A549 (cell line): ENCODE results near the gene HPD.

Experiments used
- CEBPB ChIP-seq, 2 experiments: fragments of >200 bp in 1 of 2; sonication (Bioruptor Twin) in 1 of 2; formaldehyde crosslinking in 1 of 2; IDR thresholded peaks; 2 replicates each; pipeline ENCODE4 v1.6.1; 2012 to 2016
- EHMT2 ChIP-seq: fragments of 200-600 bp; sonication (generic); IDR thresholded peaks from 2 replicates; pipeline ENCODE4 v1.6.1; 2016; ENCODE audit warnings: antibody characterized with exemption, low read depth, mild to moderate bottlenecking, moderate library complexity
- HDAC2 ChIP-seq: fragments of 200-600 bp; sonication (generic); IDR thresholded peaks from 2 replicates; pipeline ENCODE4 v1.6.1; 2016
- JUNB ChIP-seq: fragments of >200 bp; sonication (Bioruptor Twin); formaldehyde crosslinking; IDR thresholded peaks from 2 replicates; pipeline ENCODE4 v1.6.1; 2016
- POLR2A ChIP-seq: IDR thresholded peaks from 2 replicates; pipeline ENCODE4 v1.6.1; 2012; ENCODE audit warnings: mild to moderate bottlenecking, low read length
- RAD21 ChIP-seq, 2 experiments: fragments of >200 bp in 1 of 2; sonication (Bioruptor Twin) in 1 of 2; formaldehyde crosslinking in 1 of 2; IDR thresholded peaks in 1 of 2; conservative IDR thresholded peaks in 1 of 2; 2 replicates in 1 of 2; 3 replicates in 1 of 2; pipeline ENCODE4 v1.6.1; 2012 to 2018; ENCODE audit warnings: inconsistent platforms in 1 of 2
- RNF2 ChIP-seq: fragments of 200-600 bp; sonication (generic); IDR thresholded peaks from 2 replicates; pipeline ENCODE4 v1.6.1; 2016; ENCODE audit warnings: low read depth, mild to moderate bottlenecking, antibody characterized with exemption, moderate library complexity, borderline replicate concordance
- TF ChIP-seq, protein P1 (sequence below): fragments of >200 bp; sonication (Bioruptor Twin); formaldehyde crosslinking; IDR thresholded peaks from 3 replicates; pipeline ENCODE4 v1.5.1; 2016
- TF ChIP-seq, protein P2 (sequence below): fragments of 200-600 bp; sonication (generic); IDR thresholded peaks from 2 replicates; pipeline ENCODE4 v1.6.1; 2016; ENCODE audit warnings: antibody characterized with exemption, mild to moderate bottlenecking, moderate library complexity
- TF ChIP-seq, protein P3 (sequence below): IDR thresholded peaks from 2 replicates; pipeline ENCODE4 v1.6.1; 2012

DNA sequence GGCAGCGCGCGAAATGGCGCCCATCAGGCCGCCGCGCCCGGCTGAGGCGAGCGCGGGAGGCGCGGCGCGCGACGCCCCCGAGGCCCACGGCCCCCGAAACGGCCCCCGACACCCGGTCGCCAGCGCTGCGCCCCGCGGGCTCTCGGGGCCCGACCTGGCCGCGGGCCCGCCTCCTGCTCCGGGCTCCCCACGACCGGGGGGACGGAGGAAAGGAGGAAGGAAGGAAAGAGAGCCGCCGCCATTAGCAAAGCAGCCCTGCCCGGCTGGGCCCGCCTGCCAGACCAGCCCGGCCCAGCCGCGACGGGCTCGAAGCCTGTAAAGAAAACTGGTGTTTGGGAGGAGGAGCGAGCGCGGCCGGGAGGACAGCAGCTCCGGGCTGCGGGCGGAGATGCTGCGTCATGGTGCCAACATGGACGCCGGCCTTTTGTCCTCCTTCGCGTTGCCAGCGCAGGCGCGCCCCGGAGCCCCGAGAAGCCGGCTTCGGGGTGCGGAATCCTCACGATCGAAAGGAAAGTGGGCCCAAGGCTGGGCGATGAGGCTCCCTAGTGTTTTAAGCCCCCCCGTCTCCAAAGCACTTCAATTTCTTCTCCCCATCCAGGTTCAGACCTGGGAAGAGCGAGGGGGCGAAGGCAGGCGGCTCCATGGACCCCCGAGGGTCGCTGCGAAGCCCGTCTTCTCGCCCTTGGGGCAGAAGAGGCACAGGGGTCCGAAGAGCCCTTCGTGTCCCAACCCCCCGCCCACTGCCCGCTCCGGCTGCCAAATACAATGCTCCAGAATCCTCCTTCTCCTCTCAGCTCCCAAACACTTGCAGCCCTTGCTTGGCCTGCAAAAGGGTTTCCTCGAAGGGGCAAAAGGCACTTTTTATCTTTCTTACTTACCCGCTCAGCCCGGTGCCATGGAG is 57.7 kb downstream of the HPD start:
- TF ChIP-seq EHMT2 = no peak
- TF ChIP-seq JUNB = no peak
- TF ChIP-seq RNF2 = peak; percentile 89; the same call in 1 of the 2 replicates
- TF ChIP-seq HDAC2 = no peak
- TF ChIP-seq, protein P1, sequence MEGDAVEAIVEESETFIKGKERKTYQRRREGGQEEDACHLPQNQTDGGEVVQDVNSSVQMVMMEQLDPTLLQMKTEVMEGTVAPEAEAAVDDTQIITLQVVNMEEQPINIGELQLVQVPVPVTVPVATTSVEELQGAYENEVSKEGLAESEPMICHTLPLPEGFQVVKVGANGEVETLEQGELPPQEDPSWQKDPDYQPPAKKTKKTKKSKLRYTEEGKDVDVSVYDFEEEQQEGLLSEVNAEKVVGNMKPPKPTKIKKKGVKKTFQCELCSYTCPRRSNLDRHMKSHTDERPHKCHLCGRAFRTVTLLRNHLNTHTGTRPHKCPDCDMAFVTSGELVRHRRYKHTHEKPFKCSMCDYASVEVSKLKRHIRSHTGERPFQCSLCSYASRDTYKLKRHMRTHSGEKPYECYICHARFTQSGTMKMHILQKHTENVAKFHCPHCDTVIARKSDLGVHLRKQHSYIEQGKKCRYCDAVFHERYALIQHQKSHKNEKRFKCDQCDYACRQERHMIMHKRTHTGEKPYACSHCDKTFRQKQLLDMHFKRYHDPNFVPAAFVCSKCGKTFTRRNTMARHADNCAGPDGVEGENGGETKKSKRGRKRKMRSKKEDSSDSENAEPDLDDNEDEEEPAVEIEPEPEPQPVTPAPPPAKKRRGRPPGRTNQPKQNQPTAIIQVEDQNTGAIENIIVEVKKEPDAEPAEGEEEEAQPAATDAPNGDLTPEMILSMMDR = no peak
- peak; percentile 22 for TF ChIP-seq POLR2A
- no peak for TF ChIP-seq CEBPB (IDR thresholded peaks at IDR 0.05)
- no peak for TF ChIP-seq RAD21 (conservative IDR thresholded peaks at IDR 0.05 in 1 of 2, IDR thresholded peaks at IDR 0.05 in 1 of 2)
- TF ChIP-seq, protein P2, sequence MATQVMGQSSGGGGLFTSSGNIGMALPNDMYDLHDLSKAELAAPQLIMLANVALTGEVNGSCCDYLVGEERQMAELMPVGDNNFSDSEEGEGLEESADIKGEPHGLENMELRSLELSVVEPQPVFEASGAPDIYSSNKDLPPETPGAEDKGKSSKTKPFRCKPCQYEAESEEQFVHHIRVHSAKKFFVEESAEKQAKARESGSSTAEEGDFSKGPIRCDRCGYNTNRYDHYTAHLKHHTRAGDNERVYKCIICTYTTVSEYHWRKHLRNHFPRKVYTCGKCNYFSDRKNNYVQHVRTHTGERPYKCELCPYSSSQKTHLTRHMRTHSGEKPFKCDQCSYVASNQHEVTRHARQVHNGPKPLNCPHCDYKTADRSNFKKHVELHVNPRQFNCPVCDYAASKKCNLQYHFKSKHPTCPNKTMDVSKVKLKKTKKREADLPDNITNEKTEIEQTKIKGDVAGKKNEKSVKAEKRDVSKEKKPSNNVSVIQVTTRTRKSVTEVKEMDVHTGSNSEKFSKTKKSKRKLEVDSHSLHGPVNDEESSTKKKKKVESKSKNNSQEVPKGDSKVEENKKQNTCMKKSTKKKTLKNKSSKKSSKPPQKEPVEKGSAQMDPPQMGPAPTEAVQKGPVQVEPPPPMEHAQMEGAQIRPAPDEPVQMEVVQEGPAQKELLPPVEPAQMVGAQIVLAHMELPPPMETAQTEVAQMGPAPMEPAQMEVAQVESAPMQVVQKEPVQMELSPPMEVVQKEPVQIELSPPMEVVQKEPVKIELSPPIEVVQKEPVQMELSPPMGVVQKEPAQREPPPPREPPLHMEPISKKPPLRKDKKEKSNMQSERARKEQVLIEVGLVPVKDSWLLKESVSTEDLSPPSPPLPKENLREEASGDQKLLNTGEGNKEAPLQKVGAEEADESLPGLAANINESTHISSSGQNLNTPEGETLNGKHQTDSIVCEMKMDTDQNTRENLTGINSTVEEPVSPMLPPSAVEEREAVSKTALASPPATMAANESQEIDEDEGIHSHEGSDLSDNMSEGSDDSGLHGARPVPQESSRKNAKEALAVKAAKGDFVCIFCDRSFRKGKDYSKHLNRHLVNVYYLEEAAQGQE = no peak
- TF ChIP-seq, protein P3, sequence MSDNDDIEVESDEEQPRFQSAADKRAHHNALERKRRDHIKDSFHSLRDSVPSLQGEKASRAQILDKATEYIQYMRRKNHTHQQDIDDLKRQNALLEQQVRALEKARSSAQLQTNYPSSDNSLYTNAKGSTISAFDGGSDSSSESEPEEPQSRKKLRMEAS = peak; percentile 66; the same call in 1 of the 2 replicates
